Neural cell (in vitro differentiated cells): Measurements from ENCODE around the gene ANO9. TPM values are rescaled to one million over a fixed set of nuclear protein-coding genes. Genes with fewer than 3 reads are reported as not detected.

Experiments
- H2AFZ ChIP-seq: fragments of 200-600, 300-800 bp; sonication (generic), shearing (Covaris generic); 2 replicates; pipeline ENCODE4 v1.6.0; 2014; ENCODE audit warnings: low read depth, mild to moderate bottlenecking, antibody characterized with exemption, low read length, moderate library complexity
- H3F3A ChIP-seq: fragments of 200-600 bp; shearing (Covaris generic); 2 replicates; pipeline ENCODE4 v1.6.1; 2016; ENCODE audit warnings: mild to moderate bottlenecking, moderate library complexity, mixed read lengths, antibody characterized with exemption, low read length; ENCODE audit not compliant: insufficient read depth, poor library complexity, severe bottlenecking
- H3K27ac ChIP-seq: fragments of 200-600, 300-800 bp; sonication (generic), shearing (Covaris generic); 2 replicates; pipeline ENCODE4 v1.5.1; 2014; ENCODE audit warnings: mild to moderate bottlenecking, low read length, moderate library complexity
- H3K27me3 ChIP-seq: fragments of 300-800, 200-600 bp; sonication (generic), shearing (Covaris generic); 2 replicates; pipeline ENCODE4 v1.6.0; 2014; ENCODE audit warnings: mild to moderate bottlenecking, low read depth, low read length, moderate library complexity; ENCODE audit not compliant: insufficient read depth
- H3K36me3 ChIP-seq: fragments of 300-800, 200-600 bp; sonication (generic), shearing (Covaris generic); 2 replicates; pipeline ENCODE4 v1.5.1; 2014; ENCODE audit warnings: mild to moderate bottlenecking, antibody characterized with exemption, low read length, moderate library complexity; ENCODE audit not compliant: insufficient read depth
- H3K4me2 ChIP-seq: fragments of 300-800, 200-600 bp; sonication (generic), shearing (Covaris generic); 2 replicates; pipeline ENCODE4 v1.6.0; 2014; ENCODE audit warnings: mild to moderate bottlenecking, low read length
- H3K4me3 ChIP-seq: fragments of 300-800, 200-600 bp; sonication (generic), shearing (Covaris generic); 2 replicates; pipeline ENCODE4 v1.5.1; 2014; ENCODE audit warnings: mild to moderate bottlenecking, low read length, moderate library complexity
- H3K79me2 ChIP-seq: fragments of 200-600 bp; shearing (Covaris generic); replicated peaks from 2 replicates; pipeline ENCODE4 v1.6.0; 2014; ENCODE audit warnings: mild to moderate bottlenecking, low read length, moderate library complexity; ENCODE audit not compliant: insufficient read depth
- H3K9ac ChIP-seq: fragments of 300-800, 200-600 bp; sonication (generic), shearing (Covaris generic); 2 replicates; pipeline ENCODE4 v1.6.1; 2016; ENCODE audit warnings: mild to moderate bottlenecking, low read length, mixed read lengths
- H3K9me2 ChIP-seq: fragments of 200-600 bp; shearing (Covaris generic); 2 replicates; pipeline ENCODE4 v1.6.1; 2016; ENCODE audit warnings: mild to moderate bottlenecking, low read length, mixed read lengths; ENCODE audit not compliant: insufficient read depth
- H3K9me3 ChIP-seq: fragments of 200-600, 300-800 bp; sonication (generic), shearing (Covaris generic); 2 replicates; pipeline ENCODE4 v1.6.1; 2016; ENCODE audit warnings: mild to moderate bottlenecking, mixed run types, low read length, moderate library complexity, mixed read lengths
- H4K20me1 ChIP-seq: fragments of 200-600 bp; shearing (Covaris generic); 2 replicates; pipeline ENCODE4 v1.6.1; 2016; ENCODE audit warnings: mild to moderate bottlenecking, mixed run types; ENCODE audit not compliant: insufficient read depth
- EP300 ChIP-seq: fragments of 450-650 bp; conservative IDR thresholded peaks from 2 replicates; pipeline ENCODE4 v1.6.1; 2014; ENCODE audit warnings: antibody characterized with exemption, mild to moderate bottlenecking, moderate library complexity; ENCODE audit not compliant: poor library complexity, severe bottlenecking
- EZH2 ChIP-seq: fragments of 200-600, 300-800 bp; shearing (Covaris generic), sonication (generic); IDR thresholded peaks from 2 replicates; pipeline ENCODE4 v1.6.1; 2014; ENCODE audit warnings: antibody characterized with exemption, low read length, borderline replicate concordance, mild to moderate bottlenecking; ENCODE audit not compliant: insufficient read depth, poor library complexity, severe bottlenecking
- MXI1 ChIP-seq: fragments of 450-650 bp; conservative IDR thresholded peaks from 2 replicates; pipeline ENCODE4 v1.6.1; 2014; ENCODE audit warnings: antibody characterized with exemption, mild to moderate bottlenecking; ENCODE audit not compliant: poor library complexity, severe bottlenecking
- POLR2AphosphoS5 ChIP-seq: IDR thresholded peaks from 2 replicates; pipeline ENCODE4 v1.6.1; 2012
- RAD21 ChIP-seq: fragments of 450-650 bp; conservative IDR thresholded peaks from 2 replicates; pipeline ENCODE4 v1.6.1; 2014; ENCODE audit warnings: antibody characterized with exemption, mild to moderate bottlenecking, moderate library complexity
- SMC3 ChIP-seq: fragments of 450-650 bp; conservative IDR thresholded peaks from 2 replicates; pipeline ENCODE4 v1.6.1; 2014; ENCODE audit warnings: antibody characterized with exemption, mild to moderate bottlenecking, moderate library complexity; ENCODE audit not compliant: poor library complexity
- TAF1 ChIP-seq: IDR thresholded peaks from 2 replicates; pipeline ENCODE4 v1.6.1; 2012; ENCODE audit warnings: low read depth
- polyA plus RNA-seq: library from polyadenylated mRNA; depleted of rRNA; stranded (reverse); fragments of >200 nt; gene quantifications from 2 replicates; pipeline ENCODE4 v1.2.3, GENCODE V29; 2014
- TF ChIP-seq, protein P1 (sequence below): fragments of 450-650 bp; IDR thresholded peaks from 2 replicates; pipeline ENCODE4 v1.5.1; 2014; ENCODE audit warnings: antibody characterized with exemption, mild to moderate bottlenecking, moderate library complexity; ENCODE audit not compliant: poor library complexity, severe bottlenecking
- TF ChIP-seq, protein P2 (sequence below): IDR thresholded peaks from 2 replicates; pipeline ENCODE4 v1.6.1; 2012; ENCODE audit warnings: borderline replicate concordance

Gene ANO9
- polyA plus RNA-seq, 1 donor from 2014 or later, result not detected

DNA sequence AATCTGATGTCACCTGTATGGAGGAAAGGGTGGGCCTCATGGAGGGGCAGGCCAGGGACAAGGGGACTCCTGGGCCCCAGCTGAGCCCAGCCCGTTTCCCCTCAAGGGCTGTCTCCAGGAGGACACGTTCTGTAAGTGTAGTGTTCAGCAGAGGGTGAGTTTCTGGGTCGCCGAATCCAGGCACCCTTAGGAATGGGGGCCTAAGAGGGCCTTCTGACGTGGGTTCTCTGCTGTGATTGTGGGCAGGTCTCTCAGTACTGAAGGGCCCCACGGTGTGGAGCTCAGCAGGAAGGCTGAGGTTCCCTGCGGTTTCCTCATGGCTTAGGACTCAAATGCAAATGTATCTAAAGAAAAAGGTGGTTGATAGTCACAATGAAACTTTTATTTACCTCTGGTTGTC, 14.7 kb upstream of the ANO9 start:
- H3K9me2 ChIP-seq, result no peaks in the 10 kb centered on the region
- H3K79me2 ChIP-seq, result peaks cover 7% of the 10 kb centered on the region
- H4K20me1 ChIP-seq, result no peaks in the 10 kb centered on the region
- H3F3A ChIP-seq, result no peaks in the 10 kb centered on the region
- no peak overlapping the region for H3K9ac ChIP-seq
- H3K27me3 ChIP-seq, result no peaks in the 10 kb centered on the region
- H2AFZ ChIP-seq, result no peak overlapping the region
- no peak overlapping the region for H3K4me2 ChIP-seq
- H3K27ac ChIP-seq, result no peak overlapping the region
- TF ChIP-seq RAD21 (no peak), TAF1 (no peak), SMC3 (no peak), EZH2 (no peak), POLR2AphosphoS5 (no peak), MXI1 (no peak), EP300 (no peak)
- TF ChIP-seq, protein P1, sequence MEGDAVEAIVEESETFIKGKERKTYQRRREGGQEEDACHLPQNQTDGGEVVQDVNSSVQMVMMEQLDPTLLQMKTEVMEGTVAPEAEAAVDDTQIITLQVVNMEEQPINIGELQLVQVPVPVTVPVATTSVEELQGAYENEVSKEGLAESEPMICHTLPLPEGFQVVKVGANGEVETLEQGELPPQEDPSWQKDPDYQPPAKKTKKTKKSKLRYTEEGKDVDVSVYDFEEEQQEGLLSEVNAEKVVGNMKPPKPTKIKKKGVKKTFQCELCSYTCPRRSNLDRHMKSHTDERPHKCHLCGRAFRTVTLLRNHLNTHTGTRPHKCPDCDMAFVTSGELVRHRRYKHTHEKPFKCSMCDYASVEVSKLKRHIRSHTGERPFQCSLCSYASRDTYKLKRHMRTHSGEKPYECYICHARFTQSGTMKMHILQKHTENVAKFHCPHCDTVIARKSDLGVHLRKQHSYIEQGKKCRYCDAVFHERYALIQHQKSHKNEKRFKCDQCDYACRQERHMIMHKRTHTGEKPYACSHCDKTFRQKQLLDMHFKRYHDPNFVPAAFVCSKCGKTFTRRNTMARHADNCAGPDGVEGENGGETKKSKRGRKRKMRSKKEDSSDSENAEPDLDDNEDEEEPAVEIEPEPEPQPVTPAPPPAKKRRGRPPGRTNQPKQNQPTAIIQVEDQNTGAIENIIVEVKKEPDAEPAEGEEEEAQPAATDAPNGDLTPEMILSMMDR, result no peak
- TF ChIP-seq, protein P2, sequence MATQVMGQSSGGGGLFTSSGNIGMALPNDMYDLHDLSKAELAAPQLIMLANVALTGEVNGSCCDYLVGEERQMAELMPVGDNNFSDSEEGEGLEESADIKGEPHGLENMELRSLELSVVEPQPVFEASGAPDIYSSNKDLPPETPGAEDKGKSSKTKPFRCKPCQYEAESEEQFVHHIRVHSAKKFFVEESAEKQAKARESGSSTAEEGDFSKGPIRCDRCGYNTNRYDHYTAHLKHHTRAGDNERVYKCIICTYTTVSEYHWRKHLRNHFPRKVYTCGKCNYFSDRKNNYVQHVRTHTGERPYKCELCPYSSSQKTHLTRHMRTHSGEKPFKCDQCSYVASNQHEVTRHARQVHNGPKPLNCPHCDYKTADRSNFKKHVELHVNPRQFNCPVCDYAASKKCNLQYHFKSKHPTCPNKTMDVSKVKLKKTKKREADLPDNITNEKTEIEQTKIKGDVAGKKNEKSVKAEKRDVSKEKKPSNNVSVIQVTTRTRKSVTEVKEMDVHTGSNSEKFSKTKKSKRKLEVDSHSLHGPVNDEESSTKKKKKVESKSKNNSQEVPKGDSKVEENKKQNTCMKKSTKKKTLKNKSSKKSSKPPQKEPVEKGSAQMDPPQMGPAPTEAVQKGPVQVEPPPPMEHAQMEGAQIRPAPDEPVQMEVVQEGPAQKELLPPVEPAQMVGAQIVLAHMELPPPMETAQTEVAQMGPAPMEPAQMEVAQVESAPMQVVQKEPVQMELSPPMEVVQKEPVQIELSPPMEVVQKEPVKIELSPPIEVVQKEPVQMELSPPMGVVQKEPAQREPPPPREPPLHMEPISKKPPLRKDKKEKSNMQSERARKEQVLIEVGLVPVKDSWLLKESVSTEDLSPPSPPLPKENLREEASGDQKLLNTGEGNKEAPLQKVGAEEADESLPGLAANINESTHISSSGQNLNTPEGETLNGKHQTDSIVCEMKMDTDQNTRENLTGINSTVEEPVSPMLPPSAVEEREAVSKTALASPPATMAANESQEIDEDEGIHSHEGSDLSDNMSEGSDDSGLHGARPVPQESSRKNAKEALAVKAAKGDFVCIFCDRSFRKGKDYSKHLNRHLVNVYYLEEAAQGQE, result no peak
- no peaks in the 10 kb centered on the region for H3K9me3 ChIP-seq
- no peak overlapping the region for H3K4me3 ChIP-seq
- no peaks in the 10 kb centered on the region for H3K36me3 ChIP-seq

DNA sequence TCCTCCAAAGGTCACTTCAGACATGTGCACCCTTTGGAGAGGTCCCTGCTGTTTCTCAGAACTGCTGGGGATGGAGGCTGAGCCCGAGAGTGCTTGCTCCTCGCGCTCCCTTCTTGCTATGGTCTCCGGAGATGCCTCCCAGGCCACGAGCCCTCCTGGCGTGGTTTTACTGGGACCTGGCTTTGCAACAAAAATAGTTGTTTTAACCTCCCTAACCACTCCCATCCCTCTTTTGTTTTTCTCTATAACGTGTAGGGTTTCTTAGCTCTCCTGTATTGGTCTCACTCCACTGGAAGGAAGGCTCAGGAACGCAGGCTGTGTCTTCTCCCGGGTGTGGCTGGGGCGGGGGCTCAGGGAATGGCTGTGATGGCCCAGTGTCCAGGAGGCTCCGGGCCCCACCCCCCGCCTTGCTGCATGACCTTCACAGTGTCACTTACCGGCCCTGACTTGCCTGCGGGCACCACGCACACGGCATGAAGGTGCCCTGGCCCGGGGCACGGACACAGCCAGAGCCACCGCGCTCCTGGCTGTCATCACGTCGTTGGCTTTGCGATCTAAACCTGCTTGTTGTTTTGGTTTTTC, 13.8 kb upstream of the ANO9 start:
- H3K36me3 ChIP-seq, result no peaks in the 10 kb centered on the region
- no peaks in the 10 kb centered on the region for H3K9me2 ChIP-seq
- H4K20me1 ChIP-seq, result peaks cover 2% of the 10 kb centered on the region

More for the DNA sequence above, 13.8 kb upstream of the ANO9 start:
- TF ChIP-seq MXI1 (no peak), SMC3 (no peak), EP300 (no peak), TAF1 (no peak), RAD21 (no peak), EZH2 (no peak), POLR2AphosphoS5 (no peak)
- TF ChIP-seq, protein P2, result no peak
- TF ChIP-seq, protein P1, result no peak
- H3K9me3 ChIP-seq, result no peaks in the 10 kb centered on the region
- H3K4me2 ChIP-seq, result no peak overlapping the region
- peaks cover 7% of the 10 kb centered on the region for H3K79me2 ChIP-seq
- no peaks in the 10 kb centered on the region for H3K27me3 ChIP-seq
- no peak overlapping the region for H3K9ac ChIP-seq
- no peak overlapping the region for H3K27ac ChIP-seq
- H2AFZ ChIP-seq, result no peak overlapping the region
- no peaks in the 10 kb centered on the region for H3F3A ChIP-seq
- no peak overlapping the region for H3K4me3 ChIP-seq
